Kidney epithelial cell (primary cell): Measurements from ENCODE around the gene TMEM204. TPM values are rescaled to one million over a fixed set of nuclear protein-coding genes. Genes with fewer than 3 reads are reported as not detected.

Source experiments
- DNase-seq: peaks from one replicate; pipeline ENCODE4 v3.0.0-alpha.2; 2010; ENCODE audit warnings: low read depth
- H3K27me3 ChIP-seq: 2 replicates; pipeline ENCODE4 v1.6.0; 2011; ENCODE audit warnings: low read length; ENCODE audit not compliant: control insufficient read depth, insufficient read depth
- H3K36me3 ChIP-seq: 2 replicates; pipeline ENCODE4 v1.5.1; 2011; ENCODE audit warnings: low read length; ENCODE audit not compliant: control insufficient read depth, insufficient read depth
- H3K4me3 ChIP-seq: 2 replicates; pipeline ENCODE4 v1.5.1; 2011; ENCODE audit warnings: low read depth, mild to moderate bottlenecking, control low read depth, low read length
- CTCF ChIP-seq: IDR thresholded peaks from 2 replicates; pipeline ENCODE4 v1.5.1; 2011; ENCODE audit warnings: mild to moderate bottlenecking, moderate library complexity, low read length, control low read depth, inconsistent platforms; ENCODE audit not compliant: insufficient read depth, poor library complexity, severe bottlenecking
- total RNA-seq: library from RNA; depleted of rRNA; stranded (reverse); fragments of >200 nt; gene quantifications from 2 replicates; pipeline ENCODE4 v1.2.3, GENCODE V29; 2015

The TMEM204 gene
- 1.2 and 4.0 TPM in 2 replicates for total RNA-seq

GRCh38 chr16:1533443-1533951 lies at the start of gene TMEM204:
TMEM204 (plus strand) TSS chr16:1533666; CDS start chr16:1534276, 610 bp downstream.
- Histone ChIP-seq H3K36me3 (no peaks in the 10 kb centered on the region), H3K4me3 (peak within 1 kb of the TSS; percentile 14), H3K27me3 (peaks cover 2% of the 10 kb centered on the region)
- no peak for DNase-seq
- TF ChIP-seq CTCF, result no peak

DNA sequence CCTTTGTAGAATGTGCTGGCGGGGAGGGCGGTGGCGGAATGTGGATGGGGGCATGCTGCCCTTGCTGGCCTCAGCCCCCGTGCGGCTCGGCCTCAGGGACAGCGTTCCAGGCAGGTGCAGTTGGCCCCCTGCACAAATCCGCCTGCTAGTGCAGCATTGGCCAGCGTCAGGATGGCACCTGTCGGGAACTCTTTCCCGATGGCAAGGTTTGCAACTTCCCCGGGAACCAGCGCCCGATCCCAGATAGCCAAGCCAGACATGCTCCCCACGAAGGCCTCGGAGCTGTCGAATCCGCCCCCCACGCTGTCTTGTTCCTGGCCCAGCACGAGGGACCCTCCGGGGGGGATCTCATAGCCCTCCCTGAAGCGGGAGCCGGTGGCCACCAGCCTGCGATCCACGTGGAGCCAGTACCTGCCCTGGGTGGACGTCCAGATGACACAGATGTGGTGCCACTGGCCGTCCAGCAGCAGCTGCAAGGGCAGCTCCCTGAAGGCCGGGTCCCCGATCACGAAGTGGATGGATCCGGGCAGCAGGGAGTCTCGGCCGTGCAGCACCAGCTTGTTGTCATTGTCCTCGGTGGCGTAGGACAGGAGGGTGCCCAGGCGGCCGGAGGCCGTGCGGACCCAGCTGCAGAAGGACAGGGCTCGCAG lies 47.5 kb upstream of the TMEM204 start:
- DNase-seq, result no peak
- Histone ChIP-seq H3K4me3 (no peak overlapping the region), H3K27me3 (no peaks in the 10 kb centered on the region), H3K36me3 (no peaks in the 10 kb centered on the region)
- TF ChIP-seq CTCF, result no peak

DNA sequence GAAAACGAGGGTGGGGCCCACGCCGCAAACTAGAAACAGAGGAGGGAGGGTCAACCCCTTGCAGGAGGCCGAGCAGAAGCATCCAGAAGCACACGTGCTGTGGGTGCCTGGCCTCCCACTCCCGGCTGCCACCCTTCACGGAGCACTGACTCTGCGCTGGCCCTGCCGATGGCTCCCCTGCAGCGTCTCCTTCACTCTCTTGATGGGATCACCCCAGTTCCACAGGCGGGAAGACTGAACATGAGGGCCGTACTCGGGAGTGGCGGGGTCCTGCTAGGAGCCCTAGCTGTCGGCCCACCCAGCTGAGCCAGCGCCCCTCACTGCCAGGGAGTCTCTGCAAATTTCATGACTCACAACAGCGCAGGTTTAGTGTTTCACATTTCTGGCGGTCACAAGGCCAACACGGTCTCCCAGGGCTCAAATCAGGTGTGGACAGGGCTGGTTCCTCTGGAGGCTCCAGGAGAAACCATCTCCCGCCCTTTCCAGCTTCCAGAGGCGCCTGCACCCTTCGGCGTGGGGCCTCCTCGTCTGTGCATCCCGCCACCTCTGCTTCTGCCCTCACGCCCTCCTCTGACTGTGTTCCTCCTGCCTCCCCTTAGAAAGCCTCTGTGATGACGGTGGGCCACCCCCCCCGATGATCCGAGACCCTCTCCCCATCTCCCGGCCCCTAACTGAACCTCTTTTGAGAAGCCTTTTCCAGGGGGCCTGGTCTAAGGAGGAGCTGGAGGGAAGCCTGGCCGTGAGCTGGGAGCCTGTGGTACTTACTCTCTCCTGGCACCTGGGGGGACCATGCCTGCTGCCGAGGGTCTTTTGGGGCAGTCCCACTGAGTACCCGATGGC lies 46.7 kb upstream of the TMEM204 start:
- no peak for DNase-seq
- no peaks in the 10 kb centered on the region for H3K27me3 ChIP-seq
- TF ChIP-seq CTCF, result no peak
- no peak overlapping the region for H3K4me3 ChIP-seq
- no peaks in the 10 kb centered on the region for H3K36me3 ChIP-seq

DNA sequence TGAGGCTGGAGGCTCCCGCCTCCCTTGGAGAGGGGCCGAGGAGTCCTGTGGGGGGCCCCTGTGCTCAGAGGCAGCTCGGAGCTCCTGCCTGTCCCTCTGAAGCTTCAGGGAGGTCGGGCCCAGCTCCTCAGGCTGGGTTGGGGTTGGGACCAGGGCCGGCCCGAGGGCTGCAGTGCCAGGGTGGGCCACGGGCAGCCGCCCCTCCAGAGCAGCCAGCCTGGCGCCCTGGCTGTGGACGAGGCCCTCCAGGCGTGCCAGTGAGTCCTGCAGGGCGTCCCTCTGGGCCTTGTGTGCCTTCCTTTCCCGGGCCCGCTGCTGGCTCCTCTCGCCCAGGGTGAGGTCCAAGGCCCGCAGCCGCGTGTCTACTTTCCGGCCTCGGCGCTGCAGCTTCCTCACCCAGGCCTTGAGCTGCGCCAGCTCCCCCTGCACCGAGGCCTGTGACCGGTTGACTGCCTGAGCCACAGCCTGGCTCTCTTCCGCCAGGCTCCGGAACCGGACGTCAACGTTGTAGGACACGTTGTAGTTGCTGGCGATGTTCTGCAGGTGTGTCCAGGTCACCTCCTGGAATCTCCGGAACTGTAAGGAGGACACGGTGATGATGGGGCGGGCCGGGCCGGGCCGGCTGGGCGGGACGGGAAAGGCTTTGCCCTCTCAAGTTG lies 45.9 kb upstream of the TMEM204 start:
- DNase-seq, result no peak
- Histone ChIP-seq H3K27me3 (no peaks in the 10 kb centered on the region), H3K36me3 (no peaks in the 10 kb centered on the region), H3K4me3 (no peak overlapping the region)
- TF ChIP-seq CTCF, result no peak

GRCh38 chr16:1488054-1488601 lies 45.3 kb upstream of the TMEM204 start:
- TF ChIP-seq CTCF, result no peak
- DNase-seq, result no peak
- Histone ChIP-seq H3K27me3 (no peaks in the 10 kb centered on the region), H3K36me3 (no peaks in the 10 kb centered on the region), H3K4me3 (no peak overlapping the region)
